Measurements from ENCODE around the gene NEK2.
"Not testable (repeated sequence)": the region's sequence is repeated elsewhere in the genome, so short reads cannot be mapped to it uniquely, and the experiment has no call there.

Gene NEK2

DNA sequence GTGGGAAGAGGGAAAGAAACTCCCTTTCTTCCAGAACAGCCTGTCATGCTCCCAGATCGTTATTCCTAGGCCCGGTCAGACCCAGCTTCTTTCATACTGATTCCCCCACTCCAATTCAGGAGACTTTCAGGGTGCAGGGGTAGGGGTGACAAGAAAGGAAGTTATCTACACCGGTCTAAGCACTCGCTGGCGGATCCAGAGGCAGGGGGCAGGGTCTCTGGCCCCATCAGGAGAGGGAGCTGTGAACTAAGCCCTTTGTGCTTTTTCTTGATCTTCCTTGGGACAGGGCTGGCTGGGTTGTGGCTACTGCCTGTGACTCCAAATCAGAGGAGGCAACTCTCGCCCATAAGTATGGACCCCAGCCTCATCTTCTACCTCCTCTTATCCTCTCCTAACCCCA, 44.3 kb downstream of the NEK2 start:
- TF ChIP-seq, protein P1, sequence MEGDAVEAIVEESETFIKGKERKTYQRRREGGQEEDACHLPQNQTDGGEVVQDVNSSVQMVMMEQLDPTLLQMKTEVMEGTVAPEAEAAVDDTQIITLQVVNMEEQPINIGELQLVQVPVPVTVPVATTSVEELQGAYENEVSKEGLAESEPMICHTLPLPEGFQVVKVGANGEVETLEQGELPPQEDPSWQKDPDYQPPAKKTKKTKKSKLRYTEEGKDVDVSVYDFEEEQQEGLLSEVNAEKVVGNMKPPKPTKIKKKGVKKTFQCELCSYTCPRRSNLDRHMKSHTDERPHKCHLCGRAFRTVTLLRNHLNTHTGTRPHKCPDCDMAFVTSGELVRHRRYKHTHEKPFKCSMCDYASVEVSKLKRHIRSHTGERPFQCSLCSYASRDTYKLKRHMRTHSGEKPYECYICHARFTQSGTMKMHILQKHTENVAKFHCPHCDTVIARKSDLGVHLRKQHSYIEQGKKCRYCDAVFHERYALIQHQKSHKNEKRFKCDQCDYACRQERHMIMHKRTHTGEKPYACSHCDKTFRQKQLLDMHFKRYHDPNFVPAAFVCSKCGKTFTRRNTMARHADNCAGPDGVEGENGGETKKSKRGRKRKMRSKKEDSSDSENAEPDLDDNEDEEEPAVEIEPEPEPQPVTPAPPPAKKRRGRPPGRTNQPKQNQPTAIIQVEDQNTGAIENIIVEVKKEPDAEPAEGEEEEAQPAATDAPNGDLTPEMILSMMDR (IDR thresholded peaks at IDR 0.05; ENCODE audit: borderline replicate concordance, insufficient read depth, low read depth, low read length), result no peak
- no peak overlapping the region for H3K4me3 ChIP-seq (ENCODE audit: low read depth, low read length)

DNA sequence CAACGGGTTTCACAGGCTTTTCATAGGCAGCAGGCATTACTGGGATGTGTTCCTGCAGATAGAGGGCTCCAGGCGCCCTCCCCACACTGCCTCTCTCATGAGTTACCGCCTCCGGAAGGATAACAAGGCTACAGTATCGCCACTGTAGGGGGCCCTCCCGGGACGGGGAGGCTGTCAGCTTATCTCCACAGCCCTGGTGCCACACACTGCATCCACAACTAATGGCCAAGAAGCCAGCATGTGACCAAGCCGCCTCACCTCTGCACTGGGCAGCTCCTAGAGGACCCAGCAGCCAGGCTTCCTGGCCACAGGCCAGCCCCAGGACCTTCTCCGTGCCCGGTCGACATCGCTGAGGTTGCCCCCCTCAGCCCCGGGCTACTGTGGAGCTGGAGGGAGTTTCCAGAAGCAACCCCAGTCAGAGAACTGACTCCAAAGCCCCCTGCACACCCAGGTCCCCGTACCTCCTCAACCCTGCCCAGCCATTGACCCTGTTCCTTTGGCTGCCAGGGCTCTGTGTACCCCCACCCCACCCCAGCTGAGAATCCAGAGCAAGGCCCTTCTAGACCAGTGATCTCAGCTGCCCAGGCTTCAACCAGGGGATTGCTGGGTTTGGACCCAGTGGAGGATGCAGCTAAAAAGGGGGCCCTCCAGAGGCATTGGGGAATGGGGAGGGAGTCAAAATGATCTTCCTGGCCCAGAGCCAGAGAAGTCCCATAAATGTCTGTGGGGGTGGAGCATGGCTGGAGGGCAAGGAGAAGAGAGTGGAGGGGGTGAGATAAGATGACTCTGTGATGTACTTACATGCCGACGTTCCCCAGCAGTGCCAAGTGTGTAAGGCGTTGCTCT, 45.0 kb downstream of the NEK2 start:
- no peak overlapping the region for H3K4me3 ChIP-seq (ENCODE audit: low read depth, low read length)

DNA sequence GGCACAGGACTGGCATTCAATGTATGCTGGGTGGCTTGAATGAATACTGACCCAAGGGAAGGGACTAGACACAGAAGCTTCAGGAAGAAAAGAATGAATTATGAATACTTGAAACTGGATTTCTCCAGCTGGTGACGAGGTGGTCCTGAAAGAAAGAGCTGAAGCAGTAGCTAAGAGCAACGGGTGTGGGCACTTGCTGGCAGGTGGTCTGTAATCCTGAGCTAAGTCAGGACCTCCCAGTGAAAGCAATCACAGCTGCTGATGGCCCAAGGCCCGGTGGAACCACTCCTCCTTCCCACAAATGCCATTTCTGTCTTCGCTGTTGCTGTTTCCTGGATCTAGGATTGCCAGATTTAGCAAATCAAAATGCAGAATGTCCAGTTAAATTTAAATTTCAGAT, 47.0 kb downstream of the NEK2 start:
- TF ChIP-seq, protein P1 (IDR thresholded peaks at IDR 0.05; ENCODE audit: borderline replicate concordance, insufficient read depth, low read depth, low read length), result no peak
- H3K4me3 ChIP-seq (ENCODE audit: low read depth, low read length), result no peak overlapping the region

More for the DNA sequence above, 45.0 kb downstream of the NEK2 start:
- TF ChIP-seq, protein P1 (IDR thresholded peaks at IDR 0.05; ENCODE audit: borderline replicate concordance, insufficient read depth, low read depth, low read length), result no peak

DNA sequence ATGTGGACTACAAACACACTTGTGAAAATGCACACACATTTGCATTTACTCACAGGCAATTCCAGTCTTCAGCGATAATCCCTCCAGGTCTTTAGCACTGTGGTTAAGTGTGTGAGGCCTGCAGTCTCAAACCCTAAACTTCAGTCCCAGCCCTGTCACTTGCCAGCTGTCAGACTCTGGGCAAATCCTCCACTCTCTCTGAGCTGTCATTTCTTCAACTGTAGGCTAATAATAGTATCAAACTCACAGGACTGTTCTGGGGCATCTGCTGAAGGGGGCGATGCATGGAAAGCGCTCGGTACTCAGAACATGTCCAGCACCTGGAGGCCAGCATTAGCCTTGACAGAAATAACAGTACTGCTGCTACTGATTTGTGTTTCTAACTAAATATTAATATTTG, 48.2 kb downstream of the NEK2 start:
- TF ChIP-seq, protein P1 (IDR thresholded peaks at IDR 0.05; ENCODE audit: borderline replicate concordance, insufficient read depth, low read depth, low read length), result no peak
- H3K4me3 ChIP-seq (ENCODE audit: low read depth, low read length), result no peak overlapping the region

DNA sequence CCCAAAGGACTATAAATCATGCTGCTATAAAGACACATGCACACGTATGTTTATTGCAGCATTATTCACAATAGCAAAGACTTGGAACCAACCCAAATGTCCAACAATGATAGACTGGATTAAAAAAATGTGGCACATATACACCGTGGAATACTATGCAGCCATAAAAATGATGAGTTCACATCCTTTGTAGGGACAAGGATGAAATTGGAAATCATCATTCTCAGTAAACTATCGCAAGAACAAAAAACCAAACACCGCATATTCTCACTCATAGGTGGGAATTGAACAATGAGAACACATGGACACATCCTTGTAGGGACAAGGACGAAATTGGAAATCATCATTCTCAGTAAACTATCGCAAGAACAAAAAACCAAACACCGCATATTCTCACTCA, 49.6 kb downstream of the NEK2 start:
- not testable (repeated sequence) for H3K4me3 ChIP-seq (ENCODE audit: low read depth, low read length)

DNA sequence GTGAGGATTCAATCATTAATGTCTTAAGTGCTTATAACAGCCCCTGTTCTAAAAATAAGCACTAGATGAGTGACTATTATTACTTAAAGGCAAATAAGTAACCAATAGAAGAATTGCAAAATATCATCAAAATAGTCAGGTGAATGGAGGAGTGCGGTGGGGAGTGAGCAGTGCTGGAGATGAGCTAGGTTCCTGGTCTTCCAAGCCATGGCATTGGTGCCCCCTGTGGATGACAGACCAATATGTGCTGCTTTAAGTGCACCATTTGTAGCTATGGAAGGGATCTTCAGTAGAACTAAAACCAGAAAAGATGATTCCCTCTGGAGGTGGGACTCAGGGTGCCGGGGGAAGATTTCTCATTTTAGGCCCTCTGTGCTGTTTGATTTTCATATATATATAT, 50.4 kb downstream of the NEK2 start:
- TF ChIP-seq, protein P1 (IDR thresholded peaks at IDR 0.05; ENCODE audit: borderline replicate concordance, insufficient read depth, low read depth, low read length), result 0 out of 2 replicates have a peak, but pooled peaks have one; percentile 18
- no peak overlapping the region for H3K4me3 ChIP-seq (ENCODE audit: low read depth, low read length)

DNA sequence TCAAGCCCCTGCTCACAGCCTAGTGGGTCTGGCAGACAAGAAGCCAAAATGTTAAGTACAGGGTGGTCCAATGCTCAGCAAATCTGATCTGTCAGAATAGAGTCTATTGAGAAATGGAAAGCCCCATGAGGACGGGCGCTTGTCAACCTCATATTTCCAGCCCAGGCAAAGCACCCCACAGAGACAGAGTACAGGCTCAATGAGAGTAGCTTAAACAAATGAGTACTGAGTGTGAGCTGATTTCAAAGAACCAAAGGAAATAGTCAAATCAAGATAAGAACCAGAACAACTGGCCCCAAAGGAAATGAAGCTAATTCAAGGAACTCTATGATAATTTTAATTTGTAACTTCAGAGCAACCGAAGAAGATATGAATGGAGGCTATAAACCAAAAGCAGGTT, 51.9 kb downstream of the NEK2 start:
- TF ChIP-seq, protein P1 (IDR thresholded peaks at IDR 0.05; ENCODE audit: borderline replicate concordance, insufficient read depth, low read depth, low read length), result no peak
- H3K4me3 ChIP-seq (ENCODE audit: low read depth, low read length), result no peak overlapping the region

All from GM12875 (cell line).